Central memory CD8-positive, alpha-beta T cell (primary cell): ENCODE measurements around the gene CLDND2.

Experiments
- ATAC-seq: fragments of 150-1000 bp; cut with Tn5 transposase; replicated peaks from 2 replicates; pipeline ENCODE4 v1.10.0; 2022; ENCODE audit warnings: mild to moderate bottlenecking, moderate FRiP score, moderate number of reproducible peaks; ENCODE audit not compliant: poor library complexity, severe bottlenecking; ENCODE audit errors: extremely low read depth
- DNase-seq, 2 donors: peaks; one replicate each; pipeline ENCODE4 v3.0.0; 2021; ENCODE audit warnings: low spot score in 2 of 2
- H3K27ac Mint-ChIP-seq: one replicate; pipeline ENCODE4 v1.8.0; 2022; ENCODE audit warnings: low read depth, mild to moderate bottlenecking, moderate library complexity, mixed read lengths
- H3K27me3 Mint-ChIP-seq: one replicate; pipeline ENCODE4 v1.8.0; 2022; ENCODE audit warnings: mixed read lengths
- H3K36me3 Mint-ChIP-seq: one replicate; pipeline ENCODE4 v1.8.0; 2022; ENCODE audit warnings: mild to moderate bottlenecking, moderate library complexity, mixed read lengths; ENCODE audit not compliant: insufficient read depth
- H3K4me1 Mint-ChIP-seq: one replicate; pipeline ENCODE4 v1.8.0; 2022; ENCODE audit warnings: mixed read lengths
- H3K4me3 Mint-ChIP-seq: one replicate; pipeline ENCODE4 v1.8.0; 2022; ENCODE audit warnings: mild to moderate bottlenecking, moderate library complexity, mixed read lengths
- H3K9me3 Mint-ChIP-seq: one replicate; pipeline ENCODE4 v1.8.0; 2022; ENCODE audit warnings: mixed read lengths

CLDND2 gene

DNA sequence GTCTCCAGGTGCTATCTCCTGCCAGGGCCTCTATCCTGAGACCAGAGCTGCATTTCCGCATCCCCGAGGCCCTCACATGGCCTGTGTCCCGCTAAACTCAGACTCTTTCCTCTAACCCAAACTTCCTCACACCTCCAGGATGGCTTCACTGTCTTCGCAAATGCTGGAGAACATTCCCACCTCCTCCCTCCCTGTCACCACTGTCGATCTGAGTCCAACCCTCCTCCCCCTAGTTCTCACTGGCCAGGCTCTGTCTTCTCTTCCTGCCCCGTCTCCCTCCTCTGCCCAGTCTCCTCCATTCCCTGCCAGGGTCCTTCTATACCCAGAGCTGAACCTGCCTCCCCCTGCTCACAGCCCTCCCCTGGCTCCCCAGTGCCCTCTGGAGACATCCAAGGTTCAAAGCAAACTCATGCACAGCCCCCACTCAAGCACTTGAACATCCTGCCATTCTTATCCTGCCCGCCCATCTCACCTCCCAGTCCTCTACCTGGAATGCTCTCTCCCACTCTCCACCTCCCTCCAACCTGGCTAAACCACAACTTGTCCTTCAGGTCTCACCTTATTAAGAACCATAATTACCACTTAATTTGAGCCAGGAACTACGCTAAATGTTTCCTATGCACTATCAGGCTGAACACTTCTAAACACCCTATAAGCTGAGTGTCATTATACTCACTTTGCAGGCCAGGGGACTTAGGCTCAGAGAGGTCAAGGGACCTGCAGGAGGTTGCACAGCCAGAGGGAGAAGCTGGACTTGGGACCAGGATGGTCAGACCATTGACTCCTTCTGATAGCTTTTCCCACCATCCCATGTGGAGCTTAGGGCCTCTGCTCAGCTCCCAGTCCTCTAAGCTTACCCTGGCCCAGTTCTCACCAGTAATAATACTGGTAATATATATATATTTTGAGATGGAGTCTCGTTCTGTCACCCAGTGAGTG lies 25.9 kb downstream of the CLDND2 start:
- H3K27me3 Mint-ChIP-seq = no peaks in the 10 kb centered on the region
- H3K4me3 Mint-ChIP-seq = no peak overlapping the region
- ATAC-seq (no peak), DNase-seq (no peak)
- H3K27ac Mint-ChIP-seq = peak overlapping the region; percentile 48
- H3K9me3 Mint-ChIP-seq = no peaks in the 10 kb centered on the region
- H3K4me1 Mint-ChIP-seq = peaks cover 15% of the 10 kb centered on the region
- peaks cover 3% of the 10 kb centered on the region for H3K36me3 Mint-ChIP-seq

DNA sequence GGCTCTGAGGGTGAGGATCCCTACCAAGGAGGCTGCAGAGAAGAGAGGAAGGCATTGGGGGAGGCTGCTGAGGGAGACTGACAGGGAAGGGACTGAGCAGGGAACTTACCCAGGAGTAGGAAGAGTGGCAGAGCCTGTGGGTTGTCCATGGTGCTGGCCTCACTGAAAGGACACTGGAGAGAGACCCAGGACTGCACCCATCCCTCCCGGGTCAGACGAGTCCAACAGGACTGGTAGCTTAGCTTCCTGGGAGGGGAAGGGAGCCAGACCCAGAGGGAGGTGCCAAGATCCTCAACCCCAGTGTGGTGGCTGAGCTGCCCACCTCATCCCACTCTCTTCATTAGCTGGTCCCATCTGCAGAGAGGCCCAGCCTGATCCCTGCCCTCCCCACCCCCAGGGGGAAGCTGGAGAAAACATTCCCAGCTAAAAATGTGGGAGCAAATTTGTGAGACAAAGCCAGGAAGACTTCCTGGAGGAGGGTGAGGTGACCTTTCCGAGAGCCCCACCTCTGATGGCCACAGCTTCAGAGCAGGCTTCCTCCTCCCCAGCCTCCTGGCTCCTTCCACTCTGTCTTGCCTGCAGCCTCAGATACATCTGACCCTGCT lies 26.7 kb downstream of the CLDND2 start, which contains the start of gene VSIG10L:
VSIG10L (minus strand) TSS at position 164 of the 605 bp plus-strand sequence; CDS start at position 149, 15 bp downstream.
- H3K36me3 Mint-ChIP-seq = peaks cover 3% of the 10 kb centered on the region
- H3K9me3 Mint-ChIP-seq = no peaks in the 10 kb centered on the region
- peak within 1 kb of the TSS; percentile 91 for H3K4me3 Mint-ChIP-seq
- H3K4me1 Mint-ChIP-seq = peaks cover 15% of the 10 kb centered on the region
- DNase-seq = no peak
- H3K27me3 Mint-ChIP-seq = no peaks in the 10 kb centered on the region
- peak within 1 kb of the TSS; percentile 70 for H3K27ac Mint-ChIP-seq
- no peak for ATAC-seq

DNA sequence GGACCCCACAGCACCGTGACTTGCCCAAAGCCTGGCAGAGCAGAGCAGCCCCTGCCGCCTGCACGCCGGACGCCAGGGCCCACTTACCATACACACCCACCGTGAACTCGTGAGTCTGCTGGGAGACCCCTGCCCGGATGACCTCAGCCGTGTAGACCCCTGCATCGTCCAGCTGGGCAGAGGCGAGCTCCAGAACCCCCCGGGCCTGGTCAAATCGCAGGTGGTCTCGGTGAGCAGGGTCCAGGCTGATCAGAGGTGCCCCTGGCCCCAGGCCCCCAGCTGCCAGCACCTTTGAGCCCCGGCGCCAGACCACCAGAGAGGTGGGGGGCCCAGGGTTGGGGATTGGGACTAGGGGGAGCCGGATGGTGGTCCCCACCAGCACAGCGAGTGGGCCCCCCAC lies 27.7 kb downstream of the CLDND2 start:
- ATAC-seq (no peak), DNase-seq (no peak)
- H3K27ac Mint-ChIP-seq = peak overlapping the region; percentile 70
- peaks cover 15% of the 10 kb centered on the region for H3K4me1 Mint-ChIP-seq
- H3K4me3 Mint-ChIP-seq = peak overlapping the region; percentile 91
- H3K36me3 Mint-ChIP-seq = peaks cover 3% of the 10 kb centered on the region
- H3K27me3 Mint-ChIP-seq = no peaks in the 10 kb centered on the region
- H3K9me3 Mint-ChIP-seq = no peaks in the 10 kb centered on the region

DNA sequence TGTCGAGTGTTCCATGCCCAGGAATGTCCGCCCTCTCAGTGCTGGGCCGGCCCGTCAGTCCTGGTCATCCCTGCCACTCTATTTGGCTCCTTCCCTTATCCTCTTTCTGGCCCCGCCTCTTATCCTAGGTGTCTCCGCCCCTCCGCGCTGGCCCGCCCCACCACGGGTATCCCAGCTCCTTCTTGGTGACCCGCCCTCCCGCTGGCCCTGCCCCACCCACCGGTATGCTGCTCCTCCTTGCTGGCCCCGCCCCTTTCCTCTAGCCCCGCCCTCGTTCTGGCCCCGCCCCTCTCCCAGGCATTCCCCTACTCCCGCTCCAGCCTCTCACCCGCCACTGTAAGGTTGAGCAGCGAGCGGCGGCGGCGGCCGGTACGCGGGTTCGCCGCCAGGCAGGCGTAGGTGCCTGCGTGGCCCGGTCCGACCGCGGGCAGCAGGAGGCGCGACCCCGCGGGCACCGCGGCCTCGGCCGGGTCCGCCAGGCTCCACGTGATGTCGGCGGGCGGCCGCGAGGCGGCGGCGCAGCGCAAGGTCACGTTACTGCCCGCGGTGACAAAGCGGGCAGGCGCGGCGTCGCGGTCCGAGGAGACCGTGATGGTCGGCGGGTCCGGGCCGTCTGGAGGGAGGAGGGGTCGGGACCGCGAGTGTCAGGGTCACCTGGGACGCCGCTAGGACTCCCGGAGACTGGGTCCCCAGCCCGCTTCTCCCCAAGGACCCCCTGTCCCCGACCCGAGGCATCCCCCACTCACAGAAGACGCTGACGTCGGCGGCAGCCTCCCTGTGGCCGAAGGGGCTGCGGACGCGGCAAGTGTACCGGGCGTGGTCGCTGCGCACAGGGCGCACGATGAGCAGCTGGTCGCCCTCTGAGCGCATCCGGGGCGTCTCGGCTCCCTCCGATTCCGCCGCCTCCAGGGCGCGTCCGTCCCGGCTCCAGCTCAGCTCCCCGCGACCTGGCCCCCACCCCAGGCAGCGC lies 28.8 kb downstream of the CLDND2 start:
- Mint-ChIP-seq H3K27me3 (no peaks in the 10 kb centered on the region), H3K4me3 (peak overlapping the region; percentile 91), H3K36me3 (peaks cover 1% of the 10 kb centered on the region), H3K9me3 (no peaks in the 10 kb centered on the region), H3K4me1 (peaks cover 15% of the 10 kb centered on the region), H3K27ac (peak overlapping the region; percentile 89)
- peak; percentile 53 to 60 for DNase-seq
- peak; percentile 48 for ATAC-seq

DNA sequence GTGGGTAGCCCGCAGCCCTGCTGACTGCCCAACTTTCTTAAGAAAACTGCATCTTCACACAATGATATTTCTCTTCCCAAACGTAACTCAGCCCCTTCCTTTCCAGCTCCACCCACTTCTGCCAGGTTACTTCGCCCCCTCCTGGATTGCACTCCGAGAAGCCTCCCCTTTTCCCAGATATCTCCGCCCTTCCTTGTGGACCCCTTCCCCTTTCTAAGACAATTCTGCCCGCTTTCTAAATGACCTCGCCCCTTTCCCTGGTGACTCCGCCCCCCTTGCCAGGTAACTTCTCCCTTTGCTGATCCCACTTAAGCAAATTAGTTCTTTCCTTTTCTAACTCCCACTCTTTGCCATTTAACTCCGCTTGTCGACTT lies 29.5 kb downstream of the CLDND2 start:
- ATAC-seq = peak; percentile 3
- Mint-ChIP-seq H3K4me1 (peaks cover 15% of the 10 kb centered on the region), H3K36me3 (peaks cover 1% of the 10 kb centered on the region), H3K27me3 (no peaks in the 10 kb centered on the region), H3K9me3 (no peaks in the 10 kb centered on the region), H3K27ac (peak overlapping the region; percentile 89), H3K4me3 (peak overlapping the region; percentile 91)
- no peak for DNase-seq

DNA sequence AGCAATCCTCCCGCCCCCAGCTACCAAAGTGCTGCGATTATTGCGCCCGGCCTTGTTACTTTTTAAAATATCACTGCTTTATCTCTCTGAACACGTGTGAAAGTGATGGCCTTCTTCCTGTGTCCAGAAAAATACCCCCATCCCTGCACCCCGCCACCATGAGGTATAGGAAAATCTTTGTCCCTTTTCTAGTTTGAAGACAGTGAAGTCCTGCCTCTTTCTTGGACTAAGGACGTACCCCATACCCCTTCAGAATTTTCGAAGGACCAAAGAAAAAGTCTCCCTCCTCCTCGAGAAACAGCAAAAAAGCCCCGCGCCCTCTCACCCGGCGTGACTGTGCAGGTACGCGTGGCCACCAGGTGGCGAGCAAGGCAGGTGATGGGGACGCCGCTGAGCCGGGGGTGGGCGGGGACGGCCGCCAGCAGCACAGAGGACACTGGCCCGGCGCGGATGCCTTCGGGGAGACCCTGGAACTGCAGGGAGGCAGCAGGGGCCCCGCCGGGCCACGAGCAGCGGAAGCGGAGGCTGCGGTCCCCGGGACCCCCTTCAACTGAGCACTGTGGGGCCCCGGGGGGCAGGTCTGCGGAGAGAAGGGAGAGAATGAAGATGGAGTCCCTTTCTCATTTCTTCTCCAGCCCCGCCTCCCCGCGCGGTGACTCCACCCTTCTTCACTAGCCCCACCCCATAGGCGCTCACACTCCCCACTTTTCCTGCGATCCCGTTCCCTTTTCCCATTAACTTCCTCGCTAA lies 30.1 kb downstream of the CLDND2 start:
- DNase-seq (peak; percentile 70 to 76), ATAC-seq (peak; percentile 83)
- Mint-ChIP-seq H3K36me3 (peaks cover 1% of the 10 kb centered on the region), H3K27me3 (no peaks in the 10 kb centered on the region), H3K27ac (peak overlapping the region; percentile 89), H3K4me3 (peak overlapping the region; percentile 91), H3K9me3 (no peaks in the 10 kb centered on the region), H3K4me1 (peaks cover 15% of the 10 kb centered on the region)

DNA sequence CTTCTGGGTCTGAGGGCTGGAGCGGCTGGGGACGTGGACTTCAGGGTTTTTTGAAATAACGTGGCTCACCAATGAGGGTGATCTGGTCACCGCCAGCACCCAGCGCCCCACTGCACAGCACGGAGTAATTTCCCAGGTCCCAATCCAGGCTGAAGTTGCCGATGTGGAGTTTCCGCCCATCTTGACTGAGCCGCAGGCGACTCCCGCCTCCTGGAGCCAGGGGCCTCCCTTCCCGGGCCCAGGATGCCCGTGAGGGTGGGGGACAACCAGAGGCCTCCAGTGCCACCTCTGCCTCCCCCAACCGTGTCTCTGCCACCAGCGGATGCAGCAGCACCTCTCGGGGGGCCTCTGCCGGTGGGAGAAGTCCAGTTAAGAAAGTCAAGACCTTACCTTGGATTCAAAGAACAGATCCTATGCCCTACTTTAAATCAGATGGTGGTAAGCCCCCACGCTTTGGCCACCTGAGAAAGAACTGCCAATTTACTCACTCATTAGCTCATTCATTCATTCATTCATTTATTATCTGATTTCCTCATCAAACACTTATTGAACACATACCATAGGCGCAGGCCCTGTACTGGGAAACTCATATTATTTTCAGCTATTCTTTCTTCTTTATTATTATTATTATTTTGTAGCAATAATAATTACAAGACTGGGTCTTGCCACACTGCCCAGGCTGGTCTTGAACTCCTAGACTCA lies 30.8 kb downstream of the CLDND2 start:
- Mint-ChIP-seq H3K27me3 (no peaks in the 10 kb centered on the region), H3K4me1 (peaks cover 15% of the 10 kb centered on the region), H3K4me3 (peak overlapping the region; percentile 91), H3K36me3 (peaks cover 1% of the 10 kb centered on the region), H3K9me3 (no peaks in the 10 kb centered on the region), H3K27ac (no peak overlapping the region)
- no peak for ATAC-seq
- no peak for DNase-seq

DNA sequence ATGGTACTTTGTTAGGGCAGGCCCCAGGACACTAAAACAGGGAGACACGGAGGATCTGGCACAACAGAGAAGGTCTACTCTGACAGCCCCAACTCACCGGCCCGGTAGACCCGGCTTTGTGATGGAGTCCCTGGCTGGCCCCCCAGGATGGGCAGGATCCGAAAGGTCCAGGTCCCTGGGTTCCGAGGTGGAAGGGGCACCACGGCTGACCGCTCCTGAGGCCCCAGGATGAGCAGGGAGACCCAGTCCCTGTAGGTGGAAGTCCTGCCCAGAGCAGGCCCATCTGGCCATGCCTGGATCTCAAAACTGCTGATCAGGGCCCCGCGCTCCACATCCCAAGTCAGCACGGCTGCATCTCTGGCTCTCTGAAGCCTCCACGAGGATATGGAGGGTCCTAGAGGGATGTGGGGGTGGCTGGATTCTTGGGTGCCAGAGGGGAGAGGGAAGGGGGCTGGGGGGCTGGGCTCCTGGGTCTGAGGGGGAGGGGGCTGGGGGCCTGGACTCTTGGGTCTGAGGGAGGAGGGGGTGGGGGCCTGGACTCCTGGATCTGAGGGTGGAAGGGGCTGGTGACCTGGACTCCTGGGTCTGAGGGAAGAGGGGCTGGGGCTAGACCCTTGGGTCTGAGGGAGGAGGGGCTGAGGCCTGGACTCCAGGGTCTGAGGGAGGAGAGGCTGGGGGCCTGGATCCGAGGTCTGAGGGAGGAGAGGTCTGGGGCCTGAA lies 31.5 kb downstream of the CLDND2 start:
- Mint-ChIP-seq H3K4me3 (no peak overlapping the region), H3K27me3 (peaks cover 2% of the 10 kb centered on the region), H3K9me3 (no peaks in the 10 kb centered on the region), H3K4me1 (peaks cover 15% of the 10 kb centered on the region), H3K27ac (no peak overlapping the region), H3K36me3 (peaks cover 1% of the 10 kb centered on the region)
- ATAC-seq (no peak), DNase-seq (no peak)

DNA sequence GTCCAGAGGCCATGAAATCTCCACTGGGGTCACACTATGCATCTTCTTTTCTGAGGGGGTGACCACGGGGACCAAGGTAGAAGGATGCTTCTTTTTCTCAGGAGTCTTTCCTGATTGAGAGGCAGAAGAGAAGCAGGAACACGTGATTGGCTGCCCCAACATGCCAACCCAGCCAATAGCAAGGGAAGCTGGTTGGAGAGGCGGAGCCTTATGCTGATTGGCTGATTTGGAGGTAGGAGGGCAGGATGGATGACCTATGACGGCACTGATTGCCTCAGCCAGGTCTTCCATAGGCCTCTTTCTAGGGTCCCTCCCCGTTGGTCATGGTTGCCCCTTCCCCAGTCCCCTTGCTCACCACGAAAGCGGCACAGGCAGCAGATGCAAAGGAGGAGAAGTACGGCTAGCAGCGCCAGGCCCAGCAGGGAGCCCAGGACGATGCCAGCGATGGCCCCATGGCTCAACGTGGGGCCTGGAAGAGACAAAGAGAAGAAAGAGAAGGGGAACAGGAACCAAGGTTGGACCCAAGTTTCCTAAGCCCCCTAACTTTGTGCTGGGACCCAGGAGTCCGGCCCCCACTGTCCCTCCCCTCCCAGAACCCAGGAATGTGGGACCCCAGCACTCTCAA lies 34.9 kb downstream of the CLDND2 start:
- Mint-ChIP-seq H3K27ac (no peak overlapping the region), H3K36me3 (peaks cover 1% of the 10 kb centered on the region), H3K9me3 (no peaks in the 10 kb centered on the region), H3K4me3 (no peak overlapping the region), H3K27me3 (peaks cover 34% of the 10 kb centered on the region), H3K4me1 (peaks cover 6% of the 10 kb centered on the region)
- ATAC-seq = no peak
- DNase-seq = no peak

DNA sequence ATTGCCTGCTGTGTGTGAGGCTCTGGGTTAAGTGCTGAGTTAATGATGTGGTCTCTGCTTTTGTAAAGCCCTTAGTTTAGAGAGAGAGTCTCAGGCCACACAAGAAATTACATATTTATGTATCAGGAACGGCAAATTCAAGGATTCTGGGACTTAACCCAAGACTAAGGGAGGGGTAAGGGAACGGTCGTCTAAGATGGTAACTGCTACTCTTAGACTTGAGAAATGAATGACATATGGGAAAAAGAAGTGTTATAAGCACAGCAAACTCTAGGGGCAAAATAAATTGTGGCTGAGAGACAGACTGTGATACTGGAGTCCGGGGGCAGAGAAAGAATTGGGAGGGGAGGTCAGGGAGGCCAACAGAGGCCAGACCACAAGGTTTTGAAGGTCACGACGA lies 37.1 kb downstream of the CLDND2 start:
- Mint-ChIP-seq H3K9me3 (no peaks in the 10 kb centered on the region), H3K36me3 (no peaks in the 10 kb centered on the region), H3K27ac (no peak overlapping the region), H3K4me3 (no peak overlapping the region), H3K4me1 (no peaks in the 10 kb centered on the region), H3K27me3 (peaks cover 50% of the 10 kb centered on the region)
- no peak for DNase-seq
- no peak for ATAC-seq
